H9 (cell line): ENCODE measurements around the gene DAB1. TPM values are rescaled to one million over a fixed set of nuclear protein-coding genes. Genes with fewer than 3 reads are reported as not detected.

Experiments used
- DNase-seq: peaks from one replicate; pipeline ENCODE4 v3.0.0-alpha.2; 2017
- H2AFZ ChIP-seq: one replicate; pipeline ENCODE4 v1.6.1; 2013; ENCODE audit warnings: mild to moderate bottlenecking, low read length, control low read depth, moderate library complexity
- H2AK5ac ChIP-seq: 2 replicates; pipeline ENCODE4 v1.6.1; 2013; ENCODE audit warnings: low read length, control low read depth, mixed read lengths; ENCODE audit not compliant: insufficient read length
- H2BK120ac ChIP-seq: one replicate; pipeline ENCODE4 v1.6.1; 2013; ENCODE audit warnings: low read depth, mild to moderate bottlenecking, low read length, control low read depth, inconsistent platforms; ENCODE audit not compliant: poor library complexity, severe bottlenecking
- H2BK12ac ChIP-seq: 2 replicates; pipeline ENCODE4 v1.6.1; 2013; ENCODE audit warnings: low read length, control low read depth, mixed read lengths, low read depth; ENCODE audit not compliant: insufficient read length
- H2BK15ac ChIP-seq: 2 replicates; pipeline ENCODE4 v1.6.1; 2013; ENCODE audit warnings: low read depth, low read length, control low read depth
- H2BK20ac ChIP-seq: one replicate; pipeline ENCODE4 v1.6.1; 2013; ENCODE audit warnings: low read depth, mild to moderate bottlenecking, low read length, control low read depth, inconsistent platforms; ENCODE audit not compliant: poor library complexity, severe bottlenecking
- H2BK5ac ChIP-seq: 2 replicates; pipeline ENCODE4 v1.6.1; 2013; ENCODE audit warnings: low read length, control low read depth, mixed read lengths; ENCODE audit not compliant: insufficient read length
- H3K14ac ChIP-seq: 2 replicates; pipeline ENCODE4 v1.6.1; 2013; ENCODE audit warnings: low read length, control low read depth; ENCODE audit not compliant: insufficient read depth
- H3K18ac ChIP-seq: 2 replicates; pipeline ENCODE4 v1.6.1; 2013; ENCODE audit warnings: low read depth, mild to moderate bottlenecking, mixed read lengths, low read length, control low read depth; ENCODE audit not compliant: insufficient read length
- H3K23ac ChIP-seq: 2 replicates; pipeline ENCODE4 v1.6.1; 2013; ENCODE audit warnings: low read length, control low read depth, mixed read lengths, low read depth; ENCODE audit not compliant: insufficient read length
- H3K23me2 ChIP-seq: 2 replicates; pipeline ENCODE4 v1.6.1; 2013; ENCODE audit warnings: low read depth, mild to moderate bottlenecking, mixed read lengths, low read length, control low read depth; ENCODE audit not compliant: insufficient read length, poor library complexity, severe bottlenecking
- H3K27ac ChIP-seq: 2 replicates; pipeline ENCODE4 v1.5.1; 2013; ENCODE audit warnings: low read length, control low read depth, mixed read lengths, low read depth; ENCODE audit not compliant: insufficient read length
- H3K27me3 ChIP-seq: 2 replicates; pipeline ENCODE4 v1.6.1; 2013; ENCODE audit warnings: low read length, control low read depth, inconsistent platforms; ENCODE audit not compliant: insufficient read depth
- H3K4ac ChIP-seq: 2 replicates; pipeline ENCODE4 v1.6.1; 2013; ENCODE audit warnings: low read depth, mild to moderate bottlenecking, control low read depth, inconsistent platforms, low read length, moderate library complexity
- H3K4me1 ChIP-seq: 2 replicates; pipeline ENCODE4 v1.6.1; 2013; ENCODE audit warnings: low read length, control low read depth, inconsistent platforms; ENCODE audit not compliant: insufficient read depth
- H3K4me2 ChIP-seq: 2 replicates; pipeline ENCODE4 v1.6.1; 2013; ENCODE audit warnings: low read length, control low read depth, mixed read lengths; ENCODE audit not compliant: insufficient read length, insufficient read depth
- H3K56ac ChIP-seq: 2 replicates; pipeline ENCODE4 v1.6.1; 2013; ENCODE audit warnings: low read depth, mild to moderate bottlenecking, mixed read lengths, low read length, control low read depth; ENCODE audit not compliant: insufficient read length
- H3K79me1 ChIP-seq: 2 replicates; pipeline ENCODE4 v1.6.1; 2013; ENCODE audit warnings: low read depth, mild to moderate bottlenecking, moderate library complexity, low read length, control low read depth, inconsistent platforms; ENCODE audit not compliant: insufficient read depth, poor library complexity, severe bottlenecking
- H3K79me2 ChIP-seq: 2 replicates; pipeline ENCODE4 v1.6.1; 2013; ENCODE audit warnings: low read length, control low read depth, inconsistent platforms; ENCODE audit not compliant: insufficient read depth
- H3K9ac ChIP-seq: 2 replicates; pipeline ENCODE4 v1.6.1; 2013; ENCODE audit warnings: low read length, control low read depth, mixed read lengths; ENCODE audit not compliant: insufficient read length; ENCODE audit errors: extremely low read depth
- H3K9me3 ChIP-seq: one replicate; pipeline ENCODE4 v1.6.1; 2013; ENCODE audit warnings: low read depth, low read length, inconsistent platforms; ENCODE audit not compliant: control insufficient read depth
- H3T11ph ChIP-seq: one replicate; pipeline ENCODE4 v1.6.1; 2013; ENCODE audit warnings: mild to moderate bottlenecking, low read length, control low read depth, inconsistent platforms
- H4K20me1 ChIP-seq: one replicate; pipeline ENCODE4 v1.6.1; 2013; ENCODE audit not compliant: control insufficient read depth, insufficient read length, insufficient read depth
- H4K5ac ChIP-seq: 2 replicates; pipeline ENCODE4 v1.6.1; 2013; ENCODE audit warnings: low read depth, mild to moderate bottlenecking, mixed read lengths, low read length, control low read depth; ENCODE audit not compliant: insufficient read length
- H4K8ac ChIP-seq: replicated peaks from 2 replicates; pipeline ENCODE4 v1.6.1; 2013; ENCODE audit warnings: low read length, control low read depth, mixed read lengths, low read depth; ENCODE audit not compliant: insufficient read length
- H4K91ac ChIP-seq: 2 replicates; pipeline ENCODE4 v1.6.1; 2013; ENCODE audit warnings: low read depth, mild to moderate bottlenecking, moderate library complexity, mixed read lengths, low read length, control low read depth; ENCODE audit not compliant: insufficient read length
- H3K27ac Mint-ChIP-seq, 3 experiments: 2 replicates in 2 of 3; 3 replicates in 1 of 3; pipeline ENCODE4 v1.8.0; 2020 to 2021; ENCODE audit warnings: mixed read lengths in 3 of 3, mild to moderate bottlenecking in 1 of 3, moderate library complexity in 1 of 3
- H3K27me3 Mint-ChIP-seq: 2 replicates; pipeline ENCODE4 v1.8.0; 2021; ENCODE audit warnings: low read depth, mild to moderate bottlenecking, moderate library complexity, mixed read lengths
- H3K36me3 Mint-ChIP-seq, 3 experiments: 2 replicates in 2 of 3; 3 replicates in 1 of 3; pipeline ENCODE4 v1.8.0; 2020 to 2021; ENCODE audit warnings: low read depth in 3 of 3, mixed read lengths in 3 of 3; ENCODE audit not compliant: insufficient read depth in 1 of 3
- H3K4me1 Mint-ChIP-seq, 2 experiments: 2 replicates each; pipeline ENCODE4 v1.8.0; 2020; ENCODE audit warnings: mixed read lengths in 2 of 2
- H3K4me3 Mint-ChIP-seq, 2 experiments: 2 replicates in 1 of 2; 3 replicates in 1 of 2; pipeline ENCODE4 v1.8.0; 2020 to 2021; ENCODE audit warnings: mild to moderate bottlenecking in 2 of 2, mixed read lengths in 2 of 2, moderate library complexity in 1 of 2
- H3K9me3 Mint-ChIP-seq, 2 experiments: 2 replicates in 1 of 2; 3 replicates in 1 of 2; pipeline ENCODE4 v1.8.0; 2020; ENCODE audit warnings: mild to moderate bottlenecking in 2 of 2, mixed read lengths in 2 of 2, moderate library complexity in 1 of 2
- WGBS: extraction: QIAGEN DNeasy Blood & Tissue Kit; methylation state at CpG from one replicate; pipeline ENCODE4 v1.1.7; 2013; ENCODE audit warnings: missing lambda C conversion rate, low lambda C conversion rate, mixed read lengths; ENCODE audit not compliant: insufficient read length; ENCODE audit errors: extremely low coverage; 5-methylcytosine and 5-hydroxymethylcytosine counted together
- total RNA-seq: library from RNA; stranded (reverse); gene quantifications from 2 replicates; pipeline ENCODE4 v1.2.1, GENCODE V29; 2021
- TF ChIP-seq, protein P1 (sequence below): fragments of 200-600 bp; sonication (generic); conservative IDR thresholded peaks from 3 replicates; pipeline ENCODE4 v1.8.0; 2021; ENCODE audit warnings: antibody characterized with exemption, mild to moderate bottlenecking

Gene DAB1
- total RNA-seq, 1 experiment from 2014 or later = 9.3 TPM

DNA sequence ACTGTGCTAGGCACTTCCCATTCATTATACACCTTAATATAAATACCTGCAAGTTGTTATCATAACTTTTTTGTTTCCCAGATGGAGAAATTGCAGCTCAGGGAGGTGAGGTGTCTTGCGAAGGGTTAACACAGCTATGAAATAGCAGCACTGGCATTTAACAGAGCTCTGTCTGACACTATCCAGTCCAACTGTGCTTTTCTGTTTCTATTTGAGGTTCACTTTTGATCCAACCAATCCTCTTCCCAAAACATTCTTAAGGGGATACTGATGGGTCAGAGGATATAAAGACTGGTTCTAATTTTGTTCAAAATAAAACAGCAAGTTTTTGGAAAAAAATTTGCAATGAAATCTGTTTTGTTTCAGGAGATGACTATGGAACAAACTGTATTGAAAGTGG lies 411.5 kb downstream of the DAB1 start:
- no peak overlapping the region for H2BK15ac ChIP-seq
- no peaks in the 10 kb centered on the region for H3K23me2 ChIP-seq
- no peak overlapping the region for H3K4ac ChIP-seq
- H4K91ac ChIP-seq = no peak overlapping the region
- H3K9me3 Mint-ChIP-seq = no peaks in the 10 kb centered on the region
- H3T11ph ChIP-seq = no peak overlapping the region
- H3K56ac ChIP-seq = no peak overlapping the region
- H3K79me2 ChIP-seq = no peaks in the 10 kb centered on the region
- H3K9me3 ChIP-seq = no peaks in the 10 kb centered on the region
- H2AK5ac ChIP-seq = no peak overlapping the region
- TF ChIP-seq, protein P1, sequence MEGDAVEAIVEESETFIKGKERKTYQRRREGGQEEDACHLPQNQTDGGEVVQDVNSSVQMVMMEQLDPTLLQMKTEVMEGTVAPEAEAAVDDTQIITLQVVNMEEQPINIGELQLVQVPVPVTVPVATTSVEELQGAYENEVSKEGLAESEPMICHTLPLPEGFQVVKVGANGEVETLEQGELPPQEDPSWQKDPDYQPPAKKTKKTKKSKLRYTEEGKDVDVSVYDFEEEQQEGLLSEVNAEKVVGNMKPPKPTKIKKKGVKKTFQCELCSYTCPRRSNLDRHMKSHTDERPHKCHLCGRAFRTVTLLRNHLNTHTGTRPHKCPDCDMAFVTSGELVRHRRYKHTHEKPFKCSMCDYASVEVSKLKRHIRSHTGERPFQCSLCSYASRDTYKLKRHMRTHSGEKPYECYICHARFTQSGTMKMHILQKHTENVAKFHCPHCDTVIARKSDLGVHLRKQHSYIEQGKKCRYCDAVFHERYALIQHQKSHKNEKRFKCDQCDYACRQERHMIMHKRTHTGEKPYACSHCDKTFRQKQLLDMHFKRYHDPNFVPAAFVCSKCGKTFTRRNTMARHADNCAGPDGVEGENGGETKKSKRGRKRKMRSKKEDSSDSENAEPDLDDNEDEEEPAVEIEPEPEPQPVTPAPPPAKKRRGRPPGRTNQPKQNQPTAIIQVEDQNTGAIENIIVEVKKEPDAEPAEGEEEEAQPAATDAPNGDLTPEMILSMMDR = no peak
- H3K9ac ChIP-seq = no peak overlapping the region
- H3K27me3 ChIP-seq = no peaks in the 10 kb centered on the region
- no peak overlapping the region for H3K27ac ChIP-seq
- no peaks in the 10 kb centered on the region for H4K20me1 ChIP-seq
- H2BK12ac ChIP-seq = no peak overlapping the region
- H3K14ac ChIP-seq = no peak overlapping the region
- no peak overlapping the region for H3K4me2 ChIP-seq
- H3K4me3 Mint-ChIP-seq = no peak overlapping the region
- no peaks in the 10 kb centered on the region; a peak in 1 of 7 replicates for H3K36me3 Mint-ChIP-seq
- H3K27me3 Mint-ChIP-seq = no peaks in the 10 kb centered on the region
- WGBS = no CpG with 5 or more reads among the region's 1 CpG
- no peaks in the 10 kb centered on the region for H3K79me1 ChIP-seq
- H3K4me1 Mint-ChIP-seq = peaks cover 5 to 9% of the 10 kb centered on the region in 2 experiments; a peak in 3 of 4 replicates
- H2BK20ac ChIP-seq = no peak overlapping the region
- no peak for DNase-seq
- no peak overlapping the region for H2BK120ac ChIP-seq
- H3K18ac ChIP-seq = no peak overlapping the region
- no peak overlapping the region for H3K27ac Mint-ChIP-seq
- H3K4me1 ChIP-seq = peaks cover 4% of the 10 kb centered on the region; the same call in 1 of the 2 replicates
- no peak overlapping the region for H2AFZ ChIP-seq
- H2BK5ac ChIP-seq = no peak overlapping the region
- no peak overlapping the region for H3K23ac ChIP-seq
- H4K5ac ChIP-seq = no peak overlapping the region
- H4K8ac ChIP-seq = no peak overlapping the region
